GM19025 (cell line): ENCODE measurements around the gene SCN8A.

Experiments used
- ATAC-seq: cut with Tn5 transposase; IDR thresholded peaks from one replicate; pipeline ENCODE4 v1.9.1; 2021; ENCODE audit warnings: mild to moderate bottlenecking, low read depth, moderate library complexity; ENCODE audit not compliant: unreplicated experiment

Gene SCN8A

GRCh38 chr12:51700887-51701286 is 109.9 kb downstream of the SCN8A start:
- no peak for ATAC-seq

DNA sequence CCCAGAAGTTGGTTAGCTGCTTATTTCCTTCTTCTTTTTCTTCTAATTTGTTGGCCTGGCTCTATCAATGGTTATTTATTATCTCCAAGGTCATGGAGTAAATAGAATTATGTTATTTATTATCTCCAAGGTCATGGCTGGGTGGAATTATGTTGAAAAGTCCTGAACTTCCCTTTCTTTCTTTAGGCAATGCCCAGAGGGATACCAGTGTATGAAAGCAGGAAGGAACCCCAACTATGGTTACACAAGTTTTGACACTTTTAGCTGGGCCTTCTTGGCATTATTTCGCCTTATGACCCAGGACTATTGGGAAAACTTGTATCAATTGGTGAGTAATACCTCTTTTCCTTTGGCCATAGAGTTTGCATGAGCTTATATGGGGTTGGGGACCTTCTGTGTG is 111.6 kb downstream of the SCN8A start:
- ATAC-seq = no peak

DNA sequence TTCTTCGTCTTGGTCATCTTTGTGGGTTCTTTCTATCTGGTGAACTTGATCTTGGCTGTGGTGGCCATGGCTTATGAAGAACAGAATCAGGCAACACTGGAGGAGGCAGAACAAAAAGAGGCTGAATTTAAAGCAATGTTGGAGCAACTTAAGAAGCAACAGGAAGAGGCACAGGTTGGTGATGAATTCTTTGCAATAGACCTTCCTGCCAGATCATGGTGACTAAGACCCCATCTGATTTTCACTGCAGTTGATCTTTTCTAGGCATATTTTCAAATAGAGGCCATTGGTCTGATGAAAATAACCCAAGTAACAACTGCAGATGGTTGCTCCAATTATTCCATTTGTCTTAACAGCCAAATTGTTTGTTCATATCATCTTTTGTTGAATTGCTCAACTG is 114.4 kb downstream of the SCN8A start:
- ATAC-seq = no peak

GRCh38 chr12:51706206-51706605 is 115.2 kb downstream of the SCN8A start:
- no peak for ATAC-seq

GRCh38 chr12:51714666-51715065 is 123.6 kb downstream of the SCN8A start:
- ATAC-seq = no peak

- no peak for ATAC-seq
Observed at GRCh38 chr12:51717326-51717925, 126.4 kb downstream of the SCN8A start.

DNA sequence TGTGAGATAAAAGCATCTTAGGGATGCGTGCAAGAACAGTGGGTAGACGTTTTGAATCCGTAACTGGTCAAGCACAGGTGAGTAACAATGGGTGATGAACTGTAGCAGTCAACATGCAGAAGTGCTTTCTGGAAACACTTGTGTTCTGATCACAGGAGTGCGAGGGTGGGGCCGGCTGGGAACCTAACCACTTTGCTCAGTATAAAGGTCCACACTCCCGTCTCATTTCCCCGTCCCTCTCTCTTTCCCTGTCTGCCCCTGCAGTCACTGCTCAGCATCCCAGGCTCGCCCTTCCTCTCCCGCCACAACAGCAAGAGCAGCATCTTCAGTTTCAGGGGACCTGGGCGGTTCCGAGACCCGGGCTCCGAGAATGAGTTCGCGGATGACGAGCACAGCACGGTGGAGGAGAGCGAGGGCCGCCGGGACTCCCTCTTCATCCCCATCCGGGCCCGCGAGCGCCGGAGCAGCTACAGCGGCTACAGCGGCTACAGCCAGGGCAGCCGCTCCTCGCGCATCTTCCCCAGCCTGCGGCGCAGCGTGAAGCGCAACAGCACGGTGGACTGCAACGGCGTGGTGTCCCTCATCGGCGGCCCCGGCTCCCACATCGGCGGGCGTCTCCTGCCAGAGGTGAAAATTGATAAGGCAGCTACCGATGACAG is 130.4 kb downstream of the SCN8A start:
- ATAC-seq = no peak

GRCh38 chr12:51722431-51722830 is 131.4 kb downstream of the SCN8A start:
- ATAC-seq = no peak

- no peak for ATAC-seq
Observed at GRCh38 chr12:51726161-51726560, 135.1 kb downstream of the SCN8A start.

DNA sequence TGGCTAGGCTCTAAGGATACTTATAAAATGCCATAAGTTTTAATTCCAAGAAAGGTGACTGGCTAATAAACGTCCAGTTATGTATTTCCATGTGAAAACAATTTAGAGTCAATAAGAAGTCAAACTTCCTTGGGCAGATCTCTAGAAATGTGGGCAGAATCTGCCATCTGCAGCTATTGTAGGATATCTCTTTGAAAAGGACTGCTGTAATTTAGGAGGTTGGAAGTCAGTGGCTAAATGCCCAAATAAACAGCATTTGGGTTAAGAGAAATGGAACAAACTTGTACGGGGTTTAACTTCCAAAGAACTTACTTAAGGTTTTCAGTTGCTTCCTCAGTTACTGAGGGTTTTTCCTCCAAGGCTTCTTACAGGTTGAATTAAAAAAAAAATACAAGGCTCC is 135.9 kb downstream of the SCN8A start:
- ATAC-seq = no peak

- no peak for ATAC-seq
Observed at GRCh38 chr12:51729331-51729730, 138.3 kb downstream of the SCN8A start.

DNA sequence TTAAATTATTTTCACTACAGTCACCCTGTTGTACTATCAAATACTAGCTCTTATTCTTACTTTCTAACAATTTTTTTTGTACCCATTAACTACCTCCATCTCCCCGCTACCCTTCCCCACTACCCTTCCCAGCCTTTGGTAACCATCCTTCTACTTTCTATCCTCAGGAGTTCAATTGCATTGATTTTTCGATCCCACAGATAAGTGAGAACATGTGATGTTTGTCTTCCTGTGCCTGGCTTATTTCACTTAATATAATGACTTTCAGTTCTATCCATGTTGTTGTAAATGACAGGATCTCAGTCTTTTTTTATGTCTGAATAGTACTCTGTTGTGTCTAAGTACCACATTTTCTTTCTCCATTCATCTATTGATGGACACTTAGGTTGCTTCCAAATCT is 139.7 kb downstream of the SCN8A start:
- ATAC-seq = no peak

GRCh38 chr12:51740536-51740935 is 149.5 kb downstream of the SCN8A start:
- no peak for ATAC-seq

- ATAC-seq = no peak
Observed at GRCh38 chr12:51744235-51744634, 153.2 kb downstream of the SCN8A start.

DNA sequence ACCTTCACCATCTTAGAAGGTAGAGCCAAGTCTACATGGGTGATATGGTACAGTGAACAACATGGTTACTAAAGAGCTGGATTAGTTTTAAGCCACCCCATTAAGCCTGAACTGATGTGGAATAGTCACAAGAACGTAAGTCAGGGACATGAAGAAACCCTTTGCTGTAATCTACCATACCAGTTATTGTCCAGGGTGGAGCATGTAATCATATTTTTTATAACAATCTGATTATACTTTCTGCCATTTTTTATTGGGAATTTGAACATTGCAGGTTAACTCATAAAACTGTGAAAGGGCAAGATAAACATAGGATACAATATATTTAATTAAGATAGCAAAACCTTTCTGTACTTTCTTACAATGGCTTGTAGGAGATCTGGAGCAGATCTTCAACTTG is 153.9 kb downstream of the SCN8A start:
- no peak for ATAC-seq

- ATAC-seq = no peak
Observed at GRCh38 chr12:51746416-51746815, 155.4 kb downstream of the SCN8A start.

- ATAC-seq = no peak
Observed at GRCh38 chr12:51748235-51748634, 157.2 kb downstream of the SCN8A start.

- no peak for ATAC-seq
Observed at GRCh38 chr12:51749206-51749985, 158.4 kb downstream of the SCN8A start.

GRCh38 chr12:51749986-51750317 is 158.9 kb downstream of the SCN8A start:
- no peak for ATAC-seq

GRCh38 chr12:51751661-51752060 is 160.6 kb downstream of the SCN8A start:
- ATAC-seq = no peak

GRCh38 chr12:51752234-51752889 is 161.3 kb downstream of the SCN8A start:
- ATAC-seq = no peak
